ENCODE results near the gene LENEP.
A peak's percentile ranks its signal among the peaks of the same experiment; 100 is the strongest.

The LENEP gene

DNA sequence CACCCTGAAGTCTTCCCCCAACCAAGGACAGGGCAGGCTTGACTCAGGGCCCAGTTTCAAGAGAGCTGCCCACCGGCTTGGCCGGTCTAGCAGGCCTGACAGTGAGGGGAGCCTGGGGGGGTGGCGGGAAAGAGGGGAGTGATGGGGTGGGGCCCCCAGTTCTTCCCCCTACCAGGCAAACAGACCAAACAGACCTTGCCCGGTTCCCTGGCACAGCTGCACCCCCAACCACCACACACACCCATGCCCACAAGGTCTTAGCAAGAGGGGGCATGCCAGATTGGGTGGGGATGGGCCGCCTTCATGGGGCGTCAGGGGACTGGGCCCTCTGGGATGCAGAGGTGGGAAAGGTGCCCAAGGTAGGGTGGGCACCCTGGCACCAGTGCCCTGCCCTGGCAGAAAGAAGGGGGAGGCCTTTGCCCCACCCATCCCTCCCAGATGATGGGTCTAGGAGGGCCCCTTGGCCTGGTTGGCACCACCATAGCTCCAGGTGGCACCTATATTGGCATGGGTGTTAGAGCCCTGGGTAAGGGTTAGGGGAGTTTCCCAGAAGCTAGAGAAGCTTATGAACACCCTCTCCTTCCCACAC is 18.1 kb downstream of the LENEP start:
- no peak for DNase-seq (ENCODE audit: low spot score)

DNA sequence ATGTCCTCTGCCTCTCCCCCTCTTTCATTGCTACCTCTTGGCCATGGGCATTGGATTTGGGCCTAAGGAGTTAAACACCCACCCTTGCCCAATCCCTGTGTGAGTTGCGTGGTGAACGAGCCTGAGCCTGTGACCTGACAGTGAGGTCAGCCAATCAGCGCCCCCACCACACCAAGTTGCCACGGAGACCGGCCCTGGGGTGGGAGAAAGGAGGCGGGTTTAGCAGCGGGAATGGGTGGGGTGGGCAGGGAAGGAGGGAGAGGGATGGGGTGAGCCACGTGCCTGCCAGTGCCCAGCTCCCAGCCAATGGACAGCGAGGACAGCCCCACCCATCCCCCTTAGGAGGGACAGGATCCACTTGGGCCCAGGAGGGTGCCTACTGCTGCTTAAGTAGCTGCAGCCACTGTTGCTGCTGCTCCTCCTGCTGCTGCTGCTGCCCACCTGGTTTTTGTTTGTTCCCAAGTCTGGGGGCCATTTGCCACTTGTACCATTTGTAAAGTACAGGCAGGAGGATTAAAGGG is 18.7 kb downstream of the LENEP start:
- DNase-seq (ENCODE audit: low spot score): no peak

DNA sequence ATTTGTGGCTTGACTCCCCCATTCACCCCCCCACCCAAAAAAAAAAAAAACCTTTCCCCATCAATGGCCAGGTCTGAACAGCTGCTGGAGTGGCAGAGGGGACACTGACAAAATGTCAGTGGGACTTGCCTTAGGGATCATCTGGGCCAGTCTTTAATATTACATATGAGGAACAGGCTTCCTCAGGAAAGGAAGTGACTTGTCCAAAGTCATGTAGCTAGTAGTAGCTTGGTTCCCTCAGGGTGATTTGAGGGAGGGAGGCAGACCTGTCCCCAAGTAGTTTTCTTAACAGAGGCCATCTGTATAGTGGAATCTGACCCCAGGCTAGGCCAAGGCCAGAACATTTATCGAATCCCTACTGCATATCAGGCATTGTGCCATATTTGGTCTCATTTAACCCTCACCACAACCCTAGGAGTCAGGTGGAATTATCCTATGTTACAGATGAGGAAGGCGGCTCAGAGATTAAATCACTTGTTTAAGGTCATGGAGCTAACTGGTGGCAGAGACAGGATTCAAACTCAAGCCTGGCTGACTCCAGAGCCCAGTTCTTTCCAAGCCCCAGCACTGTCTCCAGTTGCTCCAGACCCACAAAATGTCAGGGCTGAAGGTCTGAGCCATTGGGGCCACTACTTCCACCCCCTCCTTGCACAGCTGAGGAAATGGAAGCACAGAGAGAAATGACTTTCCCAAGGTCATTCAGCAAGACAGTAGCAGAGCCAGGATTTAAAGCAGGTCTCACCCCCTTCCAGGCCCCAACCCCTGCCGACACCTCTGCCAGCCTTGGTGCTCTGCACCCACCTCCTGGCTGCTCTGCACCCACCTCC is 19.6 kb downstream of the LENEP start:
- DNase-seq (ENCODE audit: low spot score): no peak

DNA sequence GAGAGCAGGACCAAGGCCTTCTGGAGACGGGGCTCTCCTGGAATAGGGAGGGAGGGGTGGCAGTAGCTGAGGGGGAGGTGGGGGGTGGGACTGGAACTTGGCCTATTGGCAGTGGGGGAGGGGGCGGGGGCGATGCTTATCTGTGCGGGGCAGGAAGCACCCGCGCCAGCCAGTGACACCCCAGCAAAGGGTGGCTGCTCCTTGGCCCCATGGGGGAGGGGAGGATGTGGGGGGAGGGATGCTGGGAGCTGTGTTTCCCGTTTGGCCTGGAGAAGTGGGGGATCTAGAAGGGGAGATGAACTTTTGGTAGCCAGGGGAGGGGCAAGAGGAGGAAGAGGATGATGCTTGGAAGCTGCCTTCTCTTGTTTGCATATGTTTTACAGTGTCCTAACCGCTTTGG is 20.2 kb downstream of the LENEP start:
- no peak for DNase-seq (ENCODE audit: low spot score)

DNA sequence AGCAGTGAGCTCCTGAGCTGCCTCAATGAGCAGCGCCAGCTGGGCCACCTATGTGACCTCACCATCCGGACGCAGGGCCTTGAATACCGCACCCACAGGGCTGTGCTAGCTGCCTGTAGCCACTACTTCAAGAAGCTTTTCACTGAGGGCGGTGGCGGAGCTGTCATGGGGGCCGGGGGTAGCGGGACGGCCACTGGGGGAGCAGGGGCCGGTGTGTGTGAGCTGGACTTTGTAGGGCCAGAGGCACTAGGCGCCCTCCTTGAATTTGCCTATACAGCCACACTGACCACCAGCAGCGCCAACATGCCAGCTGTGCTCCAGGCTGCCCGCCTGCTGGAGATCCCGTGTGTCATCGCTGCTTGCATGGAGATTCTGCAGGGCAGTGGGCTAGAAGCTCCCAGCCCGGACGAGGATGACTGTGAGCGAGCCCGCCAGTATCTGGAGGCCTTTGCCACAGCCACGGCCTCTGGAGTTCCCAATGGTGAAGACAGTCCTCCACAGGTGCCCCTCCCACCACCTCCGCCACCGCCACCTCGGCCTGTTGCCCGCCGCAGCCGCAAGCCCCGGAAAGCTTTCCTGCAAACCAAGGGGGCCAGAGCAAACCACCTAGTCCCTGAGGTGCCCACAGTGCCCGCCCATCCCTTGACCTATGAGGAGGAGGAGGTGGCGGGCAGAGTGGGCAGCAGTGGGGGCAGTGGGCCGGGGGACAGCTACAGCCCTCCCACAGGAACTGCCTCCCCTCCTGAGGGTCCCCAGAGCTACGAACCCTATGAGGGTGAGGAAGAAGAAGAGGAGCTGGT is 21.5 kb downstream of the LENEP start:
- DNase-seq (ENCODE audit: low spot score): no peak

DNA sequence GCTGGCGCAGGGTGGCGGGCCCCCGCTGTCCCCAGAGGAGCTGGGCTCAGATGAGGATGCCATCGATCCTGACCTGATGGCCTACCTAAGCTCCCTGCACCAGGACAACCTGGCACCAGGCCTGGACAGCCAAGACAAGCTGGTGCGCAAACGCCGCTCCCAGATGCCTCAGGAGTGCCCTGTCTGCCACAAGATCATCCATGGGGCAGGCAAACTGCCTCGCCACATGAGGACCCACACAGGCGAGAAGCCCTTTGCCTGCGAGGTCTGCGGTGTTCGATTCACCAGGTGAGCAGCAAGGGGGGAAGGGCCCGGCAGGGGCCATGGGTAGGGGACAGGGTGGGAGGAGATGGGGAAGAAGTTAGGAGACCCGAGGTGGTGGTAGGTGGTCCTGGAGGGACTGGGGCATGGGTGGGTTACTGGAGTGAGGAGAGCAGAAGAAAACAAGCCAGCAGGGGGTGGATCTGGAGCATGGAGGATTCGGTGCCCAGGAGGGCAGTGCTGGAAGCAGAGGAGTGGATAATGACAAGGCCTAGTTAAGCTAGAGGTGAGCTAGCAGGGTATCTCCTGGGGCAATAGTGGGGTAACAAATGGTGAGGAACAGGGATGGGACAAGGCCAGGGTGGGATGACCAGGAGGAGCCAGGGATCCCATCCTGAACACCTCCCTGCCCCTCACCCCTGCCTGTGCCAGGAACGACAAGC is 22.3 kb downstream of the LENEP start:
- DNase-seq (ENCODE audit: low spot score): no peak

DNA sequence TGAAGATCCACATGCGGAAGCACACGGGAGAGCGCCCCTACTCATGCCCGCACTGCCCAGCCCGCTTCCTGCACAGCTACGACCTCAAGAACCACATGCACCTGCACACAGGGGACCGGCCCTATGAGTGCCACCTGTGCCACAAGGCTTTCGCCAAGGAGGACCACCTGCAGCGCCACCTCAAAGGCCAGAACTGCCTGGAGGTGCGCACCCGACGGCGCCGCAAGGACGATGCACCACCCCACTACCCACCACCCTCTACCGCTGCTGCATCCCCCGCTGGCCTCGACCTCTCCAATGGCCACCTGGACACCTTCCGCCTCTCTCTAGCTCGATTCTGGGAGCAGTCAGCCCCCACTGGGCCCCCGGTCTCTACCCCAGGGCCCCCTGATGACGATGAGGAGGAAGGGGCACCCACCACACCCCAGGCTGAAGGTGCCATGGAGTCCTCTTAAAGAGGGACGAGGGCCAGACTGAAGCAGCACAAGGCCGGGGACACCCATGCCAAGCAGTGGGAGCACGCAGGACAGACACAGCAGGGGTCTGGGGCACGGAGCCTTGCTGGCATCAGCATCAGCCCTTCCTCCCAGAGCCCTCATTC is 22.9 kb downstream of the LENEP start:
- DNase-seq (ENCODE audit: low spot score): no peak

DNA sequence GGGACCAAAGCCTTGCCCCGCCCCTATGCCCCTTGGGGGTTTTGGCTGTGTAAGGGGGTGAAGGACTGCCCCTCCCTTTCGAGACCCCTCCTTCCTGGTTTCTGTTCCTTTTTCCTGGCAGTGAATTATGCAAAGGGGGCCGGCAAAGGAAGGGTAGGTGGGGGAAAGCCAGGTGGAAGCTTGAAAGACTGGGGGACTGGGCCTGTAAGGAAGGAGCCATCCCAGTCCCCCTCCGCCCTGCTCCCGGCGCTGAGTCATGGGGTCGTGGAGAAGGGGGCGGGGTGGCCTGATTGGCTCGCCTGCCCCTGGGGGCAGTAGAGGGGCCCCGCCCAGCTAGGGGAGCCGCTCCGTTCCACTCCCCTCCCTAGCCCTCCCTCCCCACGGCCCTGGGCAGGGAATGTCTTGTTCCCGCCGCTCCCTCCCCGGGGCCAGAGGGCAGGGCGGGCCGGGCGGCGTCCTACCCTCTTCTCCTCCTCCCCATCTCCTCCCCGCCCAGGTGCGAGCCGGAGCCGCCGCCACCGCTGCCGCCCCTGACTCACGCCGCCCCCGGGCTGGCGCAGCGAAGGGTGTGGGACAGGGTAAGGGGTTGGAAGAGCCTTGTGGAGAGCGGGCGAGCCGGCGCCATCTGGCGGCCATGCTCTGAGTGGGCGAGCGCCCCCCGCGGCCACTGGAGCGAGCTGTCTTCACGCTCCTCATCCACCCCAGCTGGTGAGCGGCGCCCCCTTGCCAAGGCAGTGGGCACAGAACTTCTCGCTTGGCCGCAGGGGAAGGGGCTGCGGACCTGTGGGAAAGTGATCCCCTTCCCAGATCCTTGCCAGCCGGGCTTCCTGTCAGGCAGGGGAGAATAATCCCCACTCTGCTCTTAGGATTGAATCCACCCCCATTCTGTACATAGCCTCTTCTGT is 23.9 kb downstream of the LENEP start:
- DNase-seq (ENCODE audit: low spot score): peak; percentile 97

DNA sequence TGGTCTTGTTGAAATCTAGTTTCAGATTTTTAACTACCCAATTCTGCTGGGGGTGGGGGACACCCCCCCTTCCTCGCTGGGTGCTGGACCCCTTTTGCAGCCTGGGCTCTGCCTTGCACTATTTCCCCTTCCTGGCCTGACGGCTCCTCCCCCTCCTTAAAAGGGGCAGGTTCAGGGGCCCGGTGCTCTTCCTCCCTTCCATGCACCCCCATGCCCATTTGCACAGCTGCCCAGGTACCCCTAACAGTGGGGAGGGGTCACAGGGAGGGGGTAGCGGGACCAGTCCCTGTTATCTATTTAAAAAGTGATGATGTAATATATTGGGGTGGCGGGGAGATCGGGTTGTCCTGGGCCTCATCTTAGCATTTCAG is 24.5 kb downstream of the LENEP start:
- no peak for DNase-seq (ENCODE audit: low spot score)

DNA sequence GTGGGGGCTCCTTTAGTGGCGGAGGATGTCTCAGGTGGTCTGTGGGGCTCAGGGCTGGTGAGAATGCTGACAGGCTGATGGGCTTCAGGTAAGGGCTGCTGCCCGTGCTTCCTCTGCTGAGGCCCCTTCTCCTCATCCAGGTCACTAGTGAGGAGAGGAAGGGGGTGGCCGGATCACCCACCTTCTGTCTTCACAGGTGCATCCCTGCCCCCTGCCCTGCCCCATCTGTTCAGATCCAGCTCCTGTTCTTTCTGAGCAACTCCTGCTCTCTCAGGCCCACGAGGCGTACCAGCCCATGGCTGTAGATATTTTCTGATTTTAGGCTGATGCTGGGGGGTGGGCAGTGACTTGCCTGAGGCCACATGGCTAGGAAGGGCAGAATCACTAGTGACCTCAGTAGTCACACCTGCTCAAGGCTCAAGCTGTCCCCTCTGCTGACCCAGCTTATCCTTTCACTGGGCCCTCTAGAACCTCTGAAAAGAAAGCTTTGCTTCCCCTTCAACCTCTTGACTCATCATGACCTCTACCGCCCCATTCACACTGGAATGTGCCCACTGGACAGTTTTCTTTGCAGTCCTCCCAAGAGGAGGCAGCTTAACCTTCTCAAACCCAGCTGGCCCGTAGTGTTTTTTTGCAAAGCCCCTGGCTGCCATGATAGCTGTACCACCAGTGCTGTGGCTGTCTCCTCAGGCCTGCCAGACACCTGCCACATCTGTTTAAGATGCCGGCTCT is 25.4 kb downstream of the LENEP start:
- DNase-seq (ENCODE audit: low spot score): peak; percentile 50

DNA sequence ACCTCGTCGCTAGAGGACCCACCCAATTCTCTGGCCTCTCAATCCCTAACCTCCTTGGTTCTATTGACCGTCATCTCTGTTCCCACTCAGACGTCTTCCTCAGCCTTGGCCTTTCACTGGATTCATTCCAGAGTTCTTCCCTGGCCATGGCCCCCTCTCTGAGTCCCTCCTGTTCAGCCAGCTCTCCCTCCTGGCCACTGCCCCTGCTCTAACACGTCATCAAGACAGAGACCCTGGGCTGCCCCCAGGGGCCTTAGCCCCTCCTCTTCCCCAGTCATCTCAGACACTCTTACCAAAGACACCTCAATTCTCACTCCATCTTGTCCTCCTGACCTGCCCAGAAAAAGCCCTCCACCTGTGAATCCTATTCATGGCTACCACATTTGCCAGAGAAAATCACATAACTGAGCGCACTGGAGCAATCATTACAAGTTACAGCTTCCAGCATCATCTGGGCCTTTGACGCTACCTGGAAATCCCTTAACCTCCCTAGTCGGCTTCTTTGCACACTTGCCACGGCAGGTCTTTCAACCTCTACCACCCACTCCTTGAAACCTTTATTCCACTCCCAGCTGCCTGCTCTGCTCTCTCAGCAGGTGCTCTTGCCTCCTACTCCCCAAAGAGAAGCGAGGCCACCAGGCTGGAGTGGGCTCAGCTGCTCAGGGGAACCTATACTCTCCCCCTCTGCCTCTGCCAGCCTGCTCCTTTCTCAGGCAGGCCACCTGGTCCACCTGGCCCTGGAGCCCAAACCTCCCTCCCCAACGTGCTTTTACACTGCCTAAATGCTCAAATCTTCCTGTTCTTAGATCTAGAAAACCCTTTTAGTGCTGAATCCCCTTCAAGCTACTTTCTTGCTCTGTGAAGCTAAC is 26.2 kb downstream of the LENEP start:
- DNase-seq (ENCODE audit: low spot score): no peak

DNA sequence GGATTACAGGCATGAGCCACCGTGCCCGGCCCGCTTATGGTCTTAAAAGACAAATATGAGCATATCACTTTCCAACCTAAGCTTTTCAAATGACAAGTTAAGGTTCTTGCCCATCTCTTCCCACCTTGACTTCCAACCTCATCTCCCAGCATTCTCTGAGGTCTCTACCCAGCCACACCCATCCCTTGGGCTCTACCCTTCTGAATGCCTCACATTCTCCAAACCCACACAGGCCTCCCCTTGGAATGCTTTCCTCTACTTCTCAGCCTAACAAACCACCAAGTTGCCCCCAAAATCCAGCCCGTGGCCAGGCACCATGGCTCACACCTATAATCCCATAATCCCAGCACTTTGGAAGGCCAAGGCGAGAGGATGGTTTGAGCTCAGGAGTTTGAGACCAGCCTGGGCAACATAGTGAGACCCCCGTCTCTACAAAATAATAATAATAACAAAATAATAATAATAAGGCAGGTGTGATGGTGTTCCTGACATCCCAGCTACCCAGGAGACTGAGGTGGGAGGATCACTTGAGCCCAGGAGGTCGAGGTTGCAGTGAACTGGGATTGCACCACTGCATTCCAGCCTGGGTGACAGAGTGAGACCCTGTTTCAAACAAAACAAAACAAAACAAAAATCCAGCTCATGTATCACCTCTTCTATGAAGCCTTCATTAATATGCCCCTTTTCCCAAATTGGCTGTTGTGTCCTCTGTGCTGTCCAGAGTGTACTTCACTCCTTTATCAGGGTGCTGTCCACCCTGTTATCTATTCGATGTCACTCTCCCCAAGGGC is 28.9 kb downstream of the LENEP start:
- no peak for DNase-seq (ENCODE audit: low spot score)

DNA sequence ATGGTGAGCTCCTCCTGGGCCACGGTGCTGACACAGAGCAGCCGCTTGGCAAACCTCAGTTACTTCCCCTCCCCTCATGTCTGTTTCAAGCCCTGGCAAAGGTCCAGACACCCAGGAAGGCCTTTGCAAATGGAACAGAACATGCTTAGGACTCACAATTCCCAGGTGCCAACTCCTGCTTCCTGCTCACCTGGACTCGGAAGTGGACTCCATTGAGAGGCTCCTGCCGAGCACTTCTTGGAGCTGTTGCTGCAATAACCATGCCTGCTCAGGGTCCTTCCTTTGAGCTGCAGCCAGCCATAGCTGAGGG is 29.5 kb downstream of the LENEP start:
- DNase-seq (ENCODE audit: low spot score): peak; percentile 37

DNA sequence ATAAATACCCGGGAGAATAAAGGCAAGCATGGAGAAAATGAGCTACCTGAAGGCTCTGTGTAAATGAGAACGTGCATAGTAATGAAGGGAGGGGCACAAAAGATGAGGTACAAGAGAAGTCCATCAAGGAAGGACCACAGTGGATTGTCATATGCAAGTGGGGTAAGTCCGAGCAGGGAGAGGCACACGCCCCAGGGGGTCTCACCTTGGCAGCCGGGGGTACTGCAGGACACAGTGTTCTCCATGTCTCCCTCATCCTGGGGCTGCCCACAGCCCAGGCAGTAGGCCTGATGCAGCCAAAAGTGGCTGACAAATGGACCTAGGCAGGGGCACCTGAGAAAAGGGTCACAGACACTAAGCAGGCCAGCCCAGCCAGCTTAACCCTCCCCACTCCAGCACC is 30.2 kb downstream of the LENEP start:
- no peak for DNase-seq (ENCODE audit: low spot score)

DNA sequence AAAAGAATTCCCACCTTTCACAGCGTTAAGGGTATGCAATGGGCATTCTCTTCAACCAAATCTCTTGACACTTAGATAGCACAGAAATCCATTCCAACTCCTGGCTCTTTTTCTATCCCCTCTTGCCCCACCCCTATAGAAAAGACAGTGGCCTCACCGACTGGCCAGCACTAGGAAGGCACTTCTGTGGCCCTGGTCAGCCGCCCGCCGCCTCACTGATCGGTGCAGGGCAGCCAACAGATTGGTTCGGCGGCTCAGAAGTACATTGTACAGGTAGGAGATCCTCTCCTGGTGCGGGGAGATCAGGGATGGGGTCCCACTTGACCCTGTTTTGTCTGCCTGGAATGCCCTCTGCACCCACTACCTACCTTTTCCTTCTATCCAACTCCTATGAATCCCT is 30.9 kb downstream of the LENEP start:
- no peak for DNase-seq (ENCODE audit: low spot score)

DNA sequence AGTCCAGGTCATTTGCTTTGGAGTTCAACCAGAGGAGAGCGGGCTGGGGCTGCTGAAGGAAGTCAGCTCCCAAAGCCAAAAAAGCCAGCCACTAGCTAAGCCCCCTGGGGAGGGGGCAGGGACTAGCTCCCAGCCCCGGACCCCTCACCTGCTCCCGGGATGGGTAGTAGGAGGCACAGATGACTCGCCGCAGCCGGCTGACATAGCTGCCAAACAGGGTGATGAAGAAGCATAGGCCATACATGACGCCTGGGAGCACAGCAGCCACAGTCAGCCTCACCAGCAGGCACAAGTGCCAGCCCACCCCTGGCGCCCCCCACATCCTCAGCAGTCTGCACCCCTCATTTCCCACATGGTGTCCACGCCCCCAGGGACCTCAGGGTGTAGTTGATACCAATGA is 32.8 kb downstream of the LENEP start:
- peak; percentile 43 for DNase-seq (ENCODE audit: low spot score)

DNA sequence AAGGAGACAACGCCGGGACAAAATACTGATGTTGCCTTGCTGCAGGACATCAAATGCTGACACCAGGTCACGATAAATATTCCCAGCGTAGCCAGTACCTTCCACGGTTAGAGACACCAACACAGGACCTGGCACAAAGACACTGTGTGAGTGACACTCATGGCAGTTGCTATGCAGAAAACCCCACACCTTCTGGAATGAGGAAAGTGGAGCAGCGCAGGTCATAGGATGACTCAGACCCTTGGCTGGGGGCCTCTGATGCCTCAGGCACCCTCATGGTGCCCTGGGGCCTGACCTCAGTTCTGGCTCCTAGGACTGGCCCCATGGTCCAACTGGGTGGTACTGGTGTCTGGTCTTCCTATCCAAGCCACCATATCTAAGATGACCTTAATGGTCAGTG is 33.2 kb downstream of the LENEP start:
- peak; percentile 85 for DNase-seq (ENCODE audit: low spot score)

DNA sequence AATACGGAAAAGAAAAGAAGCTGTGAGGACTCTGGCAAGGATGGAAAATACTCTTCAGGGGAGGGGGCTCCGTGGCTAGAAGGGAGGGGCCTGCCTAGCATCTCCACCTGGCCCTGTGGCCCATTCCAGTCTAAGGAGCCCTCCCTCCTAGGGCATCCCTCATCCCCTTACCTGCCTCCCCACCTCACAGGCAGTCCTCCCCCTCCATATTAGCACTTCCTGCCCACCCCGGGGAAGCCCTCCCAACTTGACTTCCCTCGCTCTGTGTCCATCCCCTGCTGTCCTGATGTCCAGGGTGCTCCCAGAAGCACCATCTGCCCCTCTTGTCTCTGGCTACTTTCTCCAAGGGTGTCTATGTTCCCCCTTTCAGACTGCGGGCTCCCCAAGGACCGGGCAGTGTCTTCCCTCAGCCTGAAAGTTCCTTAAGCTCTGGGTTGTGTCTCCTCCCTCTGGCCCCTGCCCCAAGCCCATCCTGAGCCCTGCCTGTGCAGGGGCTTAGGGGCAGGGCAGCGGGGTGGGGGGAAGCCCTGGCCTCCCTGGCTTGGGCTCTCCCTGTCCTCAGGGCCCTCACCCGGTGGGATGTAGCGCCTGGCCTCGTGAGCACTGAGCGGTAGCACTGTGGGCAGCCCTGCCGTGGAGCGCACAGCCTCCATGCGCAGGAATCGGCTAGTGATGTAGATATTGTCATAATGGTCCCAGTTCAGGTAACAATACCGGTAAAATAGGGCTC is 36.3 kb downstream of the LENEP start:
- no peak for DNase-seq (ENCODE audit: low spot score)
